GM18517 (cell line): ENCODE results near the gene CDK3.

Experiments used
- ATAC-seq: cut with Tn5 transposase; IDR thresholded peaks from one replicate; pipeline ENCODE4 v1.9.1; 2021; ENCODE audit warnings: mild to moderate bottlenecking, moderate library complexity; ENCODE audit not compliant: unreplicated experiment

The CDK3 gene

GRCh38 chr17:75987041-75987440 is 13.6 kb upstream of the CDK3 start:
- no peak for ATAC-seq

- ATAC-seq: no peak
Observed at GRCh38 chr17:75991396-75991795, 9.3 kb upstream of the CDK3 start.

DNA sequence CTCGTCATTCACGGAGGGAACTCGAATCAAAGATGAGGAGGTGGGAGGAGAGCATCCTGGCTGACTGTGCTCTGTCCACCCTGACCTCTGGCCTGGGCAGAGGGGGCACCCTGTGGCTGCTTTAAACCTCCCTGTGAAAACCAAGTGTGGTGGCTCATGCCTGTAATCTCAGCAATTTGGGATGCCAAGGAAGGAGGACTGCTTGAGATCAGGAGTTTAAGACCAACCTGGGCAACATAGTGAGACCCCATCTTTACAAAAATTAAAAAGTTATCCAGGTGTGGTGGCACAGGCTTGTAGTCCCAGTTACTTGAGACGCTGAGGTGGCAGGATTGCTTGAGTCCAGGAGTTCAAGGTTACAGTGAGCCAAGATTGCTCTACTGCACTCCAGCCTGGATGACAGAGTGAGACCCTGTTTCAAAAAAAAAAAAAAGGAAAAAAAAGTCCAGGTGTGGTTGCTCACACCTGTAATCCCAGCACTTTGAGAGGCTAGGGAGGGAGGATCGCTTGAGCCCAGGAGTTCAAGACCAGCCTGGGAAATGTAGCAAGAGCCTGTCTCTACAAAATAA is 5.8 kb upstream of the CDK3 start:
- ATAC-seq: no peak

GRCh38 chr17:75995385-75995925 is 5.2 kb upstream of the CDK3 start:
- ATAC-seq: no peak

- ATAC-seq: no peak
Observed at GRCh38 chr17:75996665-75997590, 3.7 kb upstream of the CDK3 start.

DNA sequence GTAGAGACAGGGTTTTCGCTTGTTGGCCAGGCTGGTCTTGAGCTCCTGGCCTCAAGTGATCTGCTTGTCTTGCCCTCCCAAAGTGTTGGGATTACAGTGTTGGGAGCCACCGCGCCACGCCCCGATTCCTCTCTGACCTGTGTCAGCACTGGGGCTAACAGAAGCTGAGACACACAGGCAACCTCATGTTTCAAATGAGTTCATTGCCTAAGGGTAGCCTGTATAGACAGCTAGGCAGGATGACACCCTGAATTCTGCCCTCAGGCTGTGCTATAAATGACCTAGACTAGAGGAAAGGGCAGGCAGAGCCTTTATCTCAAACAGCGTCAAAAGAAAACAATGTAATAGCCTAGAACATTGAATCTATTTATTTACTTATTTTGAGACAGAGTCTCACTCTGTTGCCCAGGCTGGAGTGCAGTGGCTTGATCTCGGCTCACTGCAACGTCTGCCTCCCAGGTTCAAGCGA is 2.3 kb upstream of the CDK3 start:
- no peak for ATAC-seq

DNA sequence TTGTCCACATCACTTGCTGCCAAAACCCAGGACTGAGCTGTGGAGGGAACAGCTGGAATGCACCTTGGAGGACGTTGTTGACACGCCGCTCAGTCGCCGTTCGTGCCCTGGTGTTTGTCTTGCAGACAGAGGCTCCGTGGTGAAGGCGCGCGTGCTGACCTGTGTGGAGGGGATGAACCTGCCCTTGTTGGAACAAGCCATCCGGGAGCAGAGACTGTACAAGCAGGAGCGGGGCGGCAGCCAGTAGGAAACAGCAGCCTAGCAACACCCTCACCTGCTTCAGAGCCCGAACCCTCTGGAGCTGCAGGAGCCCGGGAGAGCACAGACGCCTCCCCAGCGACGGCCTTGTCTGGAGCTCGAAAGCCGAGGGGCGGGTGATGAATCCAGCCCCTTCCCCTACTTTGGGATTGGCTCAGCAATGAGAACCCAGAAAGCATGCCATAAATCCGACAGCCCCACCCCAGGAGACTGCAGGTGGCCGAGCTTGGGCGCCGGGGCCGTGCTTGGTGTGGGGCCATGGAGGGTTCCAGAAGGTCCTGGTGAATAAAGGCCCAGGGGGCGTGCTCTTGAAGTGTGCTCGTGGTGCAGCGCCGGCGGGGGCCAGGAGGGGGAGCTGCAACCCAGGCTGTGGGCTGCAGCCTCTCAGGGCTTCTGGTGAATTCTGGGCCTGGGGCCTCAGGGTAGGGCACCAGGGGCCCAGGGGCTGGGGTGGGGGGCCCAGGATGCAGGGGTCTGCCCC is 470 bp upstream of the CDK3 start:
- no peak for ATAC-seq

GRCh38 chr17:76002100-76002499 is 1.4 kb downstream of the CDK3 start:
- no peak for ATAC-seq

- no peak for ATAC-seq
Observed at GRCh38 chr17:76003915-76004314, 3.3 kb downstream of the CDK3 start.

DNA sequence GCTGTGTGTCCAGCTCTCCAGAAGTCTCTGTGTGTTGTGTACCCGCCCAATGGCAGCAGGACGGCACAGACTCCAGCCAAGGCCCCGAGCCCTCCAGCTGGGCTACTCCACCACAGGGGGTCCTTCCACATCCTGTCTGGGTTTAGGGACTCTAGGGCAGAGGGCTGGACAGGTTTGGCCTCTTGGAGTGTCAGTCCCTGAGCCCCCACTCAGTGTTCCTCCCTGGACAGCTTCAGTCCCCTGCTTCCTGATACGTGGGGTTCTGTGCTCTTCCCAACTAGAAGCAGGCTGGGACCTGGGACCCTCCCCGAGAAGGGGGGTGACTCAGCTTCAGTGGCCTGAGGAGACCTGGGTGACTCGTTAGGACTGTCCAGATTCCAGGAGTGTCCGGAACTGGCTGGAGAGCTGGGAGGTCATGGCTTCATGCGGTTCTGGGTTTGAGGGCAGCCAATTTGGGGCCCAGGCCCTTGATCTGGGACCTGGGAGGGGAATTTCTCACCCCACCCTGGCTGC is 4.2 kb downstream of the CDK3 start:
- ATAC-seq: no peak

DNA sequence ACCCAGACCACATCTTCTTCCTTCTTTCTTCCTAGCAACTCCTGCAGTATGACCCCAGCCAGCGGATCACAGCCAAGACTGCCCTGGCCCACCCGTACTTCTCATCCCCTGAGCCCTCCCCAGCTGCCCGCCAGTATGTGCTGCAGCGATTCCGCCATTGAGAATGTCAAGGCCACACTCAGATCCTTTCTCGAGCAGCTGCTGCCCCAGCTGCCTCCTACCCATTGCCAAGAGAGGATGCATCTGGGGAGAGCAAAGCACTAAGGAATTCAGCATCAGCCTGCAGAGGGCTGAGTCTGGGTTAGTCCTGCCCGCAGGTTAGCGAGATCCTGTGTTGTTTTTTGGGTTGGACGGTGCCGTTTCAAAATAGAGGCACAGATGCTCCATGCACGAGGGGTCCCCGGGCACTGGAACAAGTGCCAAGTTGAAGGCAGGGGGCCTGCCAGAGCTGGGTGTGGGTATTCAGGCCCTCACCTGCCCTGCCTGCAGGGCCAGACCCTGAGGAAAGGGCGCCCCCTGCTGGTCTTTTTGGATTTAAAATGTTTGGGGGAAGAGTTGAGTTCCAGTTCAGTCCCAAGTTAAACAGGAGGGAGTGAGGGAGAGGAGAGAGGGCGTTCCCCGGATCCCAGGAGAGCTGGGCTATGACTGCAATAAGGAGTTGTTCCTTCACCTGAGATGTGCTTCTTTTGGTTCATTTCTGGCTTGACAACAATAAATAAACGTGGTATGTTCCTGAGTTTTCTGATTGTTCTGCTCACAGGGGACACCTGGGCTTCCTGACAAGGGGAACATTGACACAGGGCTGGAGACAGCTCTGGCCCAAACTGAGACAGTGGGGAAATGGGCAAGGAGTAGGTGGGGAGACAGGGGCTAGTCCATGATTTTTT is 4.9 kb downstream of the CDK3 start:
- no peak for ATAC-seq

- no peak for ATAC-seq
Observed at GRCh38 chr17:76007131-76007849, 6.6 kb downstream of the CDK3 start.

GRCh38 chr17:76007850-76008165 is 7.2 kb downstream of the CDK3 start:
- ATAC-seq: no peak

DNA sequence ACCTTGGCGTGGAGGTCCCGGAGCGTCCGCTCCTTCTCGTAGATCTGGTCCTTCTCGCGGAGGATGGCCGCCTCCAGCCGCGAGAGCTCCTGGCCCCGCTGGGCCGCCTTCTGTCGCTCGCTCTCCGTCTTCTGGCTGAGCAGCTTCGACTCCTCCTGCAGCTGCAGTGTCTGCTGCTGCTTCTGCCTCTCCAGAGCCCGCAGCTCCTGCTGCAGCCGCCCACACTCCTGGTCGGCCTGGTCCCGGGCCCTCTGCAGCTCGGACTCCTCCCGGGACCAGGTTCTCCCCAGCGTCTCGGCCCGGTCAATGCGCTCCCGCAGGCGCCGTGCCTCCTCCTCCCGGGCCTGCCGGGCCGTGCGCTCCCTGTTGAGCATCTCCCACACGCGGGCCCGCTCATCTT is 7.6 kb downstream of the CDK3 start:
- no peak for ATAC-seq

GRCh38 chr17:76008630-76009425 is 8.2 kb downstream of the CDK3 start:
- no peak for ATAC-seq

DNA sequence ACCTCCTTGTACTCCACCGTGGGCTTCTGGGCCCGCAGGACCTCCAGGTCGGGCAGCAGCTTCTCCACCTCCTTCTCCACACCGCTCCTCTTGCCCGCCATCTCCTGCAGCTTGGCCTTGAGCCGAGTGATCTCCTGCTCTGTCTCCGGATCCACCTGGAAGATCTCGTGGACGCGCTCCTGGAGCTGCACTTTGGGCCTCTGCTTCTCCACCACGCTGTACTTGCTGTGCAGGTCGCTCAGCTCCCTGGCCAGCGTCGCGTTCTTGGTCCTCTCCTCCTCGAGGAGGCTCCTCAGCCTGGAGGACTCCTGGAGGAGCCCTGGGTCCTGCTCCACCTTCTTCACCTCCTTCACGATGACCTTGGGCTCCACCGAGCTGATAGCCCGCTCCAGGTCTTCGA is 8.8 kb downstream of the CDK3 start:
- no peak for ATAC-seq

- no peak for ATAC-seq
Observed at GRCh38 chr17:76009969-76010661, 9.5 kb downstream of the CDK3 start.

DNA sequence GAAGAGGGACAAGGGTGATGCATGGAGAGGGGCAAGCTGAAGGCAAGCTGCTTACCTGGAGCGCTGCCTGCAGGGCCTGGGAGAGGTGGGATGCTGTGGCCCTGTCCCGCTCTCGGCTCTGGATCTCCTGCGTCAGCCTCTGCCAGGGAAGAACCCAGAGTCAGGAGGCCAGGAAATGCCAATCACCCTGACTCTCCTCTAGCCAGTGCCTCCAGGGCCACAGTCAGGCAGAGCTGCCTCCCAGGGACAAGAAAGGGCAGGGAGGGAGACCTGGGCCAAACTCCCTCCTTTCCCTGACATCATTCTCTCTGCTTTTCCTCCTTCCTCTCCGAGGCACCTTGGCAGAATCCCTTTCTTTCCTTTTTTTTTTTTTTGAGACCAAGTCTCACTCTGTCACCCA is 11.3 kb downstream of the CDK3 start:
- no peak for ATAC-seq
